Omental fat pad (tissue), 4 donors: ENCODE results near the gene MKX. TPM values are rescaled to one million over a fixed set of nuclear protein-coding genes. Genes with fewer than 3 reads are reported as not detected.

ENCODE experiments used
- ATAC-seq: fragments of 150-250 bp; one replicate; pipeline ENCODE4 v1.9.1; 2016; ENCODE audit warnings: mild to moderate bottlenecking, moderate library complexity; ENCODE audit not compliant: low FRiP score
- DNase-seq: peaks from one replicate; pipeline ENCODE4 v3.0.0-alpha.2; 2019; ENCODE audit warnings: low spot score
- CTCF ChIP-seq, 3 donors: fragments of 450-650 bp; IDR thresholded peaks; one replicate each; pipeline ENCODE4 v1.5.1; 2016 to 2017; ENCODE audit warnings: antibody characterized with exemption in 3 of 3, mild to moderate bottlenecking in 3 of 3, moderate library complexity in 2 of 3
- total RNA-seq, 4 donors: library from RNA; depleted of rRNA; stranded (reverse); fragments of >200 nt; gene quantifications; one replicate each; pipeline ENCODE4 v1.1.0, GENCODE V29; 2016

MKX gene
- total RNA-seq, 4 donors from 2014 or later, result 1.1 to 5.6 (median 3.1) TPM

- no peak for DNase-seq
- ATAC-seq, result no peak
- TF ChIP-seq CTCF (IDR thresholded peaks at IDR 0.05), result no peak
Measured at GRCh38 chr10:27695088-27695487, 50.5 kb downstream of the MKX start.

DNA sequence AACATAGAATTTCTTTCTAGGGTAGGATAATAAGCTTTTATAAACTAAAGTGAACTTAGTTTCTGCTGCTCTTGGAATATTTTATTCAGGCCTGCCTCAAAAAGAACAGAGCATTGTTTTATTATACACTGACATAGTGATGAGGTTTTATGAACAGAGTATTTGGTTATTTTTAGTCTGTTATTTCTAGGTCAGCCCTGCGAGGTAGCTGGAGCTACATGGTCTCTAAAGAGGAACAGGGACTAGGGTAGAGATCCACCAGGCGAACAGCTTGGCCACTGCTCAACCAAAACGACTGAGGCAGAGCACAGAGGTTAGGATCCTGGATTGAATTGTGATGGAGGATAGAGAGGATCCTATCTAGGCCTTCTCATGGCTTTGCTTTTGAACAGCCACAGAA lies 53.0 kb downstream of the MKX start:
- no peak for DNase-seq
- ATAC-seq, result no peak
- TF ChIP-seq CTCF (IDR thresholded peaks at IDR 0.05), result no peak

DNA sequence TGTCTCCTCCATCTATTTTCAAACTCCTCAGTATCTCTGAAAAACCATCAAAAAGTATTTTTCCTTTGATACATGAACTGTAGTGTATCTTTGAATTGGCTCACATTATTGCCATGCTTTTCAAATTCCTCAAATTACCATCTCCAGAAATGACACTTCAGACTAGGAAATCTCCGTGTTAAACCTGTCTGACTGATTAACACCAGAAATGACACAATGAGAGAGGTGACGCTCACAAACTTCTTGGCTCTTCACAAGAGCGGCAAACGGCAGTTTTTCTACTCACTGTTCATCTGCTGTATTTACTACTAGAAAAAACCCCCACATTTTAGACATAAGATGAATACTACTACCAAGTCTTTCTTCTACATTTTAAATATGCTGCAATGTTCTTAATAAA lies 56.6 kb downstream of the MKX start:
- DNase-seq, result no peak
- ATAC-seq, result no peak
- no peak for TF ChIP-seq CTCF (IDR thresholded peaks at IDR 0.05)

DNA sequence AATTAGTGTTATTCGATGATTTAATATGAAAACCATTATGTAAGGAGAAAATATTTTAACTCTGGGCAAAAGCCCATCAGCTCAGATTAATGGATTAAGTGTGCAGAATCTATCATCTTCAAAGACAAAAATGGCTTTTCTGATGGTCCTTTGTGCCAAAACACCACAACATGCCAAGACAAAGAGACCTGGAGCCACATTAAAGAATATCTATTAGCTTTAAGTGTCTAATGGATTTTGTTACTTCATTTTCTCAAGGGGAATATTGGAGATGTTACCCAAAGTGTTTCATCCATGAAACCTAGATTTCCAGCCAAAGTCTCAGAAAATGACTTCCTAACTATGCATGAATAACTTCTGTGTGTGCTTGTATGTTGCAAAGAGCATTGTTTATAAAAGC lies 57.3 kb downstream of the MKX start:
- ATAC-seq (no peak), DNase-seq (no peak)
- no peak for TF ChIP-seq CTCF (IDR thresholded peaks at IDR 0.05)

DNA sequence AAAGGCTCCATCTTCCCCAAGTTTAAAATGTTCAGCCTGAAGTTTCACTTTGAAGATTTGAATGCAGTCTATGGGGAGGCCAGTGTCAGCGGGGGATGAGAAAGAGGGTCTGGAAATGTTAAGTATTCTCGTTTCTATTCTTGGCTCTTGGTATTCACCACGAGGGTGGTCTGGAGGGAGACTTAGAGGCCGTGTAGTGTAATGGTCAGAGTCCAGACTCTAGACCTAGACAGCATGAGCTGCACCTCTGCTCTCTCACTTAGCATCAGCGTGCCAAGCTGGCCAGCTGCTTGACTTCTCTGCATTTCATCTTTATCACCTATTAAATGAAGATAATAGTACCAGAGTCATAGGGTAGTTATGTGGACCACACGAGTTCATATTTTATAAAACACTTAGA lies 57.9 kb downstream of the MKX start:
- no peak for ATAC-seq
- no peak for DNase-seq
- no peak for TF ChIP-seq CTCF (IDR thresholded peaks at IDR 0.05)

- ATAC-seq (no peak), DNase-seq (no peak)
- TF ChIP-seq CTCF (IDR thresholded peaks at IDR 0.05), result no peak
Measured at GRCh38 chr10:27687326-27687725, 58.3 kb downstream of the MKX start.

DNA sequence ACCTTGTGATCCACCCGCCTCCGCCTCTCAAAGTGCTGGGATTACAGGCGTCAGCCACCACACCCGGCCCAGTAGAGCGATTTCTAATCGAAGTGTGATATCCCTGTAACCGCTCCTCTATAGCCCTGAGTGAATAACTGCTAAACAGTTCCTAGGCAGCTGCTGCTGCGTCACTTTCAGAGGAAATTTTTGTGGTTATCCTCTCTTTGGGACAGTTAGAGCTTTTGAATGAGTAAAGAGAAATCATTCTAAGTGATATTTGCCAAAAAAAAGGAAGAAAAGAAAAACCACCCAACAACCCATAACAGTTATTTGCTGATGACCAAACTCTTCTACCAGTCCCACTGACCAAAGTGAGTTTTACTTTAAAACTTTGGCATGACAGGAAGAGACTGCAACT lies 59.9 kb downstream of the MKX start:
- no peak for DNase-seq
- ATAC-seq, result no peak
- no peak for TF ChIP-seq CTCF (IDR thresholded peaks at IDR 0.05)
